Fibroblast of lung (primary cell): Measurements from ENCODE around the gene TMEM14B.

Source experiments
- CTCF ChIP-seq, 2 donors: IDR thresholded peaks in 1 of 2; conservative IDR thresholded peaks in 1 of 2; 1 replicate in 1 of 2; 2 replicates in 1 of 2; pipeline ENCODE4 v1.5.1; 2011 to 2012; ENCODE audit warnings: low read length in 2 of 2, control low read depth in 1 of 2, inconsistent platforms in 1 of 2, low read depth in 1 of 2, mild to moderate bottlenecking in 1 of 2
- EZH2 ChIP-seq: IDR thresholded peaks from 2 replicates; pipeline ENCODE4 v1.5.1; 2012; ENCODE audit warnings: low read length, control low read depth, mild to moderate bottlenecking; ENCODE audit errors: missing control alignments

- TF ChIP-seq CTCF (conservative IDR thresholded peaks at IDR 0.05 in 1 of 2, IDR thresholded peaks at IDR 0.05 in 1 of 2; ENCODE audit: low read depth in 1 of 2, low read length in 2 of 2) (no peak), EZH2 (no peak)
Measured at GRCh38 chr6:10722570-10722819, 25.1 kb upstream of the TMEM14B start.
